HG03558 (cell line): ENCODE data around the gene TNFAIP2.
"Not testable (repeated sequence)": the region's sequence is repeated elsewhere in the genome, so short reads cannot be mapped to it uniquely, and the experiment has no call there.

Source experiments
- ATAC-seq: cut with Tn5 transposase; IDR thresholded peaks from one replicate; pipeline ENCODE4 v1.9.1; 2021; ENCODE audit warnings: moderate number of reproducible peaks; ENCODE audit not compliant: unreplicated experiment; ENCODE audit errors: extremely low read depth

TNFAIP2 gene

DNA sequence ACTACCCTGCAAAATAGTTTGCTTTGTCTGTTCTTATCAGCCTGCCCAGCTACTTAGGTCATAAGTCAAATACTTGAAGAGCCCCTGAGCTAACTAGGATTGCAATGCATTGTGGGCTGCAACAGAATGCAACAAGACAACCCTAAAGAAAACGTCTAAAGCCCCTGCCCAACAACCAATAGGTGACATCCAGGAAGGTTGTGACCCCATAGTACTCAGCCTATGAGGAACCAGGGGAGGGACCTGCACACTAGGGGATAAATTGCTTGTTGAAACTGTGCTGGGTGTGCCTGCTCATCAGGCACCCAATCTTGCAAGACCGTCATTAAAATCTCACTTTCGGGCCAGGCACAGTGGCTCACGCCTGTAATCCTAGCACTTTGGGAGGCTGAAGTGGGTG, 52.9 kb downstream of the TNFAIP2 start:
- not testable (repeated sequence) for ATAC-seq

DNA sequence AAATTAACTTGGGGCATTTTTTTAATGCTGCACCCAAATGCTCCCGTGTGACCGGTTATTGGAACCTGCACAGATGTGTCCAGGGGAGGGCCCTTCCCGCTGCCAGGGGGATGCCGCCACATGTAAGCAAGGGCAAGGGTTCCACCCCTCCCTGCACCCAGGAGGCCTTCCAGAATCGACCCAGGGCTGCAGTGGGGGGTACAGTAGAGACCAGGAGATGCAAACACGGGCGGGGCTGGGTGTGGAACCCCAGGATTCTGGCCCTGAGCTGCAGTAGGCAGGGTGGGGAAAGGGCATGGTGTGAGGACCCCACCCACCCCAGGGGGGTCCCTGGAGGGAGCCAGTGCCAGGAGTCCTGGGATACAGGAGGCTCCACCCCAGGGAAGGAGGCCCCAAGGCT, 54.1 kb downstream of the TNFAIP2 start:
- ATAC-seq = no peak

DNA sequence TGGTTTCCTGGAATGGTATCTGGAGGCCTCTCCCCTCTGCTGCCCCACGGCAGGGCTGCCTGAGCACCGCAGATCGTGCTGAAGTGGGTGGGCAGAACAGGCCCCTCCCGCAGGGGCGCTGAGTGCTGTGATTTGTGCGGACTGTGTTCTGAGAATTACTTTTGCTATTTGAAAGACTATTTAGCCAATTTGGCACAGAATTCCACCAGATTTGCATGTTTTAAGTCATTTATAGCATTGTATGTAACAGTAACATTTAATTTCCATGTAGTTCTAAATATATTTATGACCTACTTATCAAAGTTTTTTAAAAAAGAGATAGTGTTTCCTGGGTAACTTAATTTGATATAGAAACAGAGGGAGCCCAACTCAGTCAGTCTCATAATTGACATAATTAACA, 55.3 kb downstream of the TNFAIP2 start:
- no peak for ATAC-seq

DNA sequence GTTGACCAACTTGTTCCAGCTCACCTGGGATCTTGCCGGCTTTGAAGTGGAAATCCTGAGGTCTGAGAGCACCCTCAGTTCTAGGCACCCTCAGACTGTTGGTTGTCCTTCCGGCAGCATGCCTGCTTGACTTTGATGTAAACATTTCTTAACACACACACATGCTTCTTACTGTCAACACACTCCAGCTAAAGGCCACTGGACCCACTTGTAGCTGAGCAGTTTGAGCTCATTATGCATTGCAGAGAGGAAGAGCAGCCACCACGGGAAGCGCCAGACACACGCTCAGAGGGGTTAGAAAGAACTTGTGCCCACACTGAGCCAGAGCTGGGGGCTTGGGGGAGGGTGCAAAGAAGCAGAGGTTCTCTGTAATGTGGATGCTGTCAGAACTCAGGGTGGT, 55.8 kb downstream of the TNFAIP2 start:
- no peak for ATAC-seq

DNA sequence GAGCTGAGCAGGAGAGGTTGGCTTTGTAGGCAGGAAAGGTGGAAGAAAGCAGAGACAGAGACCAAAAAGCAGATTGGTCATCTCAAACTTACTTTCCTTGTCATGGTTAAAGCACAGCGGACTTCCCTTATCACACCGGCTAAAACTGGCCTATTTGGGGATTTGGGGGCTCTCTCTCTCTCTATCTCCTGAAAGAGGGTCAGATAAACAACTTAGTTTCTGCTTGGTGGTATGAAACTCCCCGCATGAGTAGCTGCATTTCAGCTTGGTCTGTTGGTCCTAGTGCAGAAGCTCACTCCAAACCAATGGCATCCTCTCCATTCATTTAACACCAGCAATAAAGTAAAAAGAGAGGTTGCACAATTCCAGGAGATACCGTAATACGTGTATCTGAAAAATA, 57.1 kb downstream of the TNFAIP2 start:
- no peak for ATAC-seq

DNA sequence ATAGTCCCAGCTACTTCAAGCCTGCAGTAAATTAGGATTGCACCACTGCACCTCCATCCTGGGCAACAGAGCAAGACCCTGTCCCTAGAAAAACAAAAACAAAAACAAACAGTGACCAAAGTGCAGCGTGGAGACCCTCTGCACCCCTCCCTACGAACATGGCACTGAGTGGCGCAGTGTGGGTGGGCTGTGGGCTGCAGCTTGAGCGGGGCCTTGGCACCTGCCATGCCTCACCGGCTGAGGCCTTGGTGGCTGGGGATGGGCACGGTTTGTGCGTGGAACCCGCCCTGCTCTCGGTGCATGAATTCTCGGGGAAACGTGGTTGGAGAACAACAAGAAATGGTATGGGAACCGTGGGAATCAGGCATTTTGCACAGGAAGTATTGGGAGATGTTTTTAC, 60.8 kb downstream of the TNFAIP2 start:
- no peak for ATAC-seq

DNA sequence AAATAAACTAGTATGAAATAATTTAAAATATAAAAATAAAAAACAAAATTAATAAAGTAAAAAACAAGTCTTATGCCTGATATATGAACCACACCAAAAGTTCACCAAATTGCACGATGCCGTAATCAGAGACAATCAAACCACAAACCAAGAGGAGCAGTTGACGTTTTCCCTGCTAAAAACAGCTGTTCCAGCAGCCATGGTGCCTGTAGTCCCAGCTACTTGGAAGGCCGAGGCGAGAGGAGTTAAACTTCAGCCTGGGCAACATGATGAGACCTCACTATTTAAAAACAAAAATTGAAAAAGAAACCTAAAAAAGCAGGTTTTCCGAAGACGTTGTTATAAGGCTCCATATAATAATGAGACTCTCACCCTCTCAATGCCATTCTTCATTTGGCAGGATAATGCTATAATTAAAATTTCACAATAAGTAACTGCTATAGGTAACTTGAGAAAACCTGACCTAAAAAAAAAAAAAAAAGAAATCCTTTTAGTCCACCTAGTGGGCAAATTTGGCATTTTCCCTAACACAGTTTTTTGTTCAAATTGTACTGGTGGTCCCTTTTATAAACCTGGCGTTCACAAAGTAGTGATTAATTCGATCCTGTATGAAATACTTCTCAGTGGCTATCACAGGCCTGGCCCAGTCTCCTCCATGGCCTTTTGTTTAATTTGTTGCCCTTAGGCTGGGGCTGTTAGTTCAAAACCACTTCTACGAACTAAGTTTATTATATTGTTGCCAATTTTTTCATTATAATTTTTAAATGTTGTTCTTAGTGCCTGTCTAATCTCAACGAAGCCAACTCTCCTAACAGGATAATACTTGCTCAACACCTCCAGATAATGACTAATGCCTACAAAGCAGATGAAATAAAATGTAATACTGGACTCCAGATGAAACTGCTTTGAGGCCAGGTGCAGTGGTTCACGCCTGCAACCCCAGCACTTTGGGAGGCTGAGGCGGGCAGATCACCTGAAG, 62.1 kb downstream of the TNFAIP2 start:
- ATAC-seq = no peak

DNA sequence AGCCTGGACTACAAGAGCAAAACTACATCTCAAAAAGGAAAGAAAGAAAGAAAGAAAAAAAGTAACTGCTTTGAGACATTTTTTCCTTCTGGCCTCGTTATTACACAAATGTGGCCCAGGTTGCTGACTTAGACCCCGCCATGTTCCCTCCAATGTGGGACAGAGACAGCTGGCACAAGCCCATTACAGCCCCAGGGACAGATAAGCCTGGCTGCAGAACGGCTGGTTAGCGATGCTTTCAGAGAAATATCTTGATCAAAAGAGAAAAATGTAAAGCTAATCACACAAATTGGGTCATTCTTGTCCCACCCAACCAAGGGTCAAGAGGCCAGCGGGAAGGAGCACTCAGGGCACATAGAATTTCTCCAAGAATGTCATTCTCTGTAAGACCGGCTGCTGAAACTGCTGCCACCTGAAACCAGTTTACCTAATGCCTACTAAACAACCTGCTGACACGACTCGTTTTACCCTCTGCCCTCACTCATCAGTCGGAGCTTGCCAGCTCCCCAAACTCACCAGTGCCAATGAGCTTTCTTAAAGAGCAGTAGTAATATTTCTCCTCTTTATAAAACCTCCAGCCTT, 63.1 kb downstream of the TNFAIP2 start:
- no peak for ATAC-seq
